HG02840 (cell line): ENCODE data around the gene CNTNAP2.
"Not testable (repeated sequence)": the region's sequence is repeated elsewhere in the genome, so short reads cannot be mapped to it uniquely, and the experiment has no call there.

Experiments used
- ATAC-seq: cut with Tn5 transposase; IDR thresholded peaks from one replicate; pipeline ENCODE4 v1.9.1; 2021; ENCODE audit warnings: mild to moderate bottlenecking, moderate library complexity, moderate number of reproducible peaks; ENCODE audit not compliant: unreplicated experiment, low FRiP score

Gene CNTNAP2

GRCh38 chr7:148328906-148329305 lies 2212.3 kb downstream of the CNTNAP2 start:
- no peak for ATAC-seq

- ATAC-seq: no peak
Observed at GRCh38 chr7:148330124-148330818, 2213.7 kb downstream of the CNTNAP2 start.

GRCh38 chr7:148330822-148331221 lies 2214.2 kb downstream of the CNTNAP2 start:
- no peak for ATAC-seq

DNA sequence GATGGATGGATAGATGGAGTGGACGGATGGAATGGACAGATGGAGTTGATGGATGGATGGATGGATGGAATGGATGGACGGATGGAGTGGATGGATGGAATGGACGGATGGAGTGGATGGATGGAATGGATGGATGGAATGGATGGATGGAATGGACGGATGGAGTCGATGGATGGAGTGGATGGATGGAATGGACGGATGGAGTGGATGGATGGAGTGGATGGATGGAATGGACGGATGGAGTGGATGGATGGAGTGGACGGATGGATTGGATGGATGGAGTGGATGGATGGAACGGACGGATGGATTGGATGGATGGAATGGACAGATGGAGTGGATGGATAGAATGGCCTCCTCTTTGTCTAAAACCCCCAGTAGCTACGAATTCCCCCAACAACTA lies 2214.9 kb downstream of the CNTNAP2 start:
- ATAC-seq: not testable (repeated sequence)

- ATAC-seq: no peak
Observed at GRCh38 chr7:148332191-148333186, 2215.9 kb downstream of the CNTNAP2 start.

DNA sequence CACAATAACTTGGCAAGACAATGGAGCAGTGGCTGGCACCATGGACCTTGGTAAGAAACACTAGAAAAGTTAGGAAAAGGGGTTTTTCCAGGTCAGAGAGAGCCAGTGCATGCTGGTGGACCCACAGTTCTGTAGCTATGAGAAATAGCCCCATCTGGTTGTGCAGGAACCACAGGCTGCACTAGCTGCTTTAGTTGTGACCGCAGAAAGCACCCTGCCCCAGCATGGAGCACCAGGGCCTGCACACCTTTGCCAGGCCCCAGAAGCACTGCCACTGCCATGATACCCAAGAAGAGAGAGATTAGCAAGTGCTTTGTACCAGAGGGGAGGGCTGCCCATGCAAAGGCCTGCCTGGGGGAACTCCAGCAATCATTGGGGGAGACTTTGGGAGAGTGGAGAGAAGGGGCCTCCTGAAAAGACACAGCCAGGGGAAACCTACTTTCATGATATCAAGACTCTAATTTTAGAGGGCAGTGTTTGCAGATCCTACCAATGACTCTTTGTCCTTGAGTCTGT lies 2217.9 kb downstream of the CNTNAP2 start:
- ATAC-seq: no peak

DNA sequence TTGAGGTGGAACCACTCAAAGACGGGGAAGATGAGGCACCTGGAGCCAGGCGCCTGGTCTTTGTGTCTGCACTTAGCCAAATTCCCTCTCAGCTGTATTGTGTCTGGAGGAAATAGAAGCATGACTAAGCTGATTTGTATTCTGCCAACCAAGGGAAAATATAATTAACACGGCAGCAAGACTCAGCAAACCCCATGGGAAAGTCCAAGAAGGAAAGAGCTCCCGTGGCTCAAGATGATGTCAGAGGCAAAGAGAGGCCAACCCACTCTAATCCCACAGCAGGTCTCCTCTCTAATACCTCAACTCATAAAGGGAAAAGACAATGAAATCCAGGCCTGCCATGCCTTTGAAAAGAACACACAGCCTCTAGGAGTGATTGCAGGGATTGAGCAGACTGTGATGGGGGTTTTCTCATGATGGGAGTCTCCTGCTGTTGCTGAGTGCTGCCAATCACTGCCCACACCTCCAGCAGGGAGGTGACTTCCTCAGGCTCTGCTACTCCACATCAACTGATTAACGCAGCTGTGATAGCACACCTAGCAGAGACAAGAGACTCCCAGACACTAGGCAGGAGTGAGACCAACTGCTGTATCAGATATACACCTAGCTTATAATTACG lies 2218.5 kb downstream of the CNTNAP2 start:
- ATAC-seq: no peak

GRCh38 chr7:148335790-148336189 lies 2219.2 kb downstream of the CNTNAP2 start:
- ATAC-seq: no peak

DNA sequence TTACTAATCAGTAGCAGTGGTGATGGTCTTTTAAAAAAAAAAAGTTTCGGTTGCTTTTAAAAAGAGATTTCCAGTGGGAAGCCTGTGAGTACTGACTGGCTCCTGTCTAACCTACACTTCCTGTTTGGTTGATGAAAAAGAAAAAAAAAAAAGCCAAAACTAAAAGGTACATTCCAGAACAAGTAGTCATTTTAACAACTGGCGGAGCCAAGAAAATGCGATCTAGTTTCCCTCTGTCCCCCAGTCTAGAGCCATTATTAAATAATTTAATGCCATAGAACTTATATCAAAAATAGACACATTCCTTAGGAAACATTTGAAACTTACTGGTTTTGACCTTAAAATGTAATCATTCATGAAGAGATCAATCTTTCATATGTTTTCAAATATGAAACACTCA lies 2219.8 kb downstream of the CNTNAP2 start:
- no peak for ATAC-seq

DNA sequence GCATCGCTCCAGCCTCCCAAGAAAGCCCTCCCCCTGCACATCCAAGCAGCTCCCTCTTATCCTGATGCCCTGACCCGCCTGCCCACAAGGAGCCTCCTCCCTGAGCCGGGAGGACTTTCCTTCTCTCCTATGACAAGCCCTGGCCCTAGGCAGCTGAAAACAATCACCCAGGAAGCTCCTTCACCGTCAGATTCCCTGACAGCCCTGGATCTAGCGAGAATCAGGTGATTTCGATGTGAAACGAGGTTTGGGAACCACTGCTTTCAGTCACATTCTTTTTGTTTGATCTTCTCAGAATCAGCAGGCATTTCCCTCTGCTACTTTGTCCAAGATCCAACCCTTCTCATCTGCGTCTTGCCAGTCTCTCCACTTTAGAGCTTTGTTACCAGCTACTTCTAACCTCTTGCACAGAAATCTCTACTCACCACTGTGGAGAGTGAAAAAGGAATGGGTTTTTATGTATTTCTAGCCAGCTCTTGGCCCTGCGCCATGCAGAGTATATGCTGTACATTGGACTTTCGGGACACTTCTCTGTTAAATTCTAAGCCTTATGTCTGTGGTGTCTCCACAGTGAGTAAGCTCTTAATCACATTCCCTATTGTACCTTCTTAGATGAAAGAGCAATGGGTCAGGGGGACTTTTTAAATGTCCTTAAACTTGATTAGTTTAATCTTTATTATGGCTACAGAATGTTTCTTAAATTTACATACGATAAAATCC lies 2220.8 kb downstream of the CNTNAP2 start:
- ATAC-seq: no peak

- ATAC-seq: no peak
Observed at GRCh38 chr7:148337995-148338747, 2221.6 kb downstream of the CNTNAP2 start.

DNA sequence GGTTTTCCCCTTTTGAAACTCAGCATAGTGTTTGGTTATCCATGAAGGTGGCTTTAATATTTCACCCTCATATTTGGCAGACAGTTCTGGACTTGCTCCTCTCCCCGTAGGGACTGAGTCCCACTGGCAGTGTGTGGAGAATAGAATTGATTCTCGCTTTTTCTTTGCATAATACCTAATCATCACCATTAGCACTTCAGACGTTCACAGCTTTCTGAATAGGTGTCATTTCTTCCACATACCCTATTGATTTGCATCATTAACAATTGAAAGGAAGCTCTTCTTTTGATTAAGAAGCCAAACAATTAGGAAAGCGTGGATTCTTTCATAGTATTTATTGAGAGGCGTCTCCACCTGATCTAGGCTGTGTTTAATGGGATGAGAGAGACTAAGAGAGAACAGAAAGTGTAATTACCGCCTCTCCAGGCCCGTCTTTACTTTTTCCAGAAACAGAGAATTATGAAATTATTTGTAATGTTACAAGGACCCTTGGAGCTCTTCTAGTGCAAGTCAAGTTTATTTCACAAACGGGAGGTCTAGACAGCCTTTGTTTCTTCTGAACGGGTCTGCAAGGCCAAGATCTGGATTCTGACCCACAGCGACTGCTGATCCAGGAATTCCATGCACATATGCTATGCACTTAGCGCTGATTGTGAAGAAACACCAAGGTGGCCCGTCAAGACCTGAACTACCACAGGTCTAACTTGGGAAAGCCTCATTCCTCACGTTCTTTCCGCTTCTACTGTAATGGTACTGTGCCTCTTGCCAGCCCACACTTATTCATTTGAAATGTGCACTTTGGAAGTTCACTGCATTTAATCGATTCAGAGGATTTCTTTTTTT lies 2224.1 kb downstream of the CNTNAP2 start:
- no peak for ATAC-seq

GRCh38 chr7:148344406-148344805 lies 2227.8 kb downstream of the CNTNAP2 start:
- no peak for ATAC-seq

GRCh38 chr7:148347981-148348380 lies 2231.4 kb downstream of the CNTNAP2 start:
- no peak for ATAC-seq

GRCh38 chr7:148348466-148348865 lies 2231.9 kb downstream of the CNTNAP2 start:
- no peak for ATAC-seq

DNA sequence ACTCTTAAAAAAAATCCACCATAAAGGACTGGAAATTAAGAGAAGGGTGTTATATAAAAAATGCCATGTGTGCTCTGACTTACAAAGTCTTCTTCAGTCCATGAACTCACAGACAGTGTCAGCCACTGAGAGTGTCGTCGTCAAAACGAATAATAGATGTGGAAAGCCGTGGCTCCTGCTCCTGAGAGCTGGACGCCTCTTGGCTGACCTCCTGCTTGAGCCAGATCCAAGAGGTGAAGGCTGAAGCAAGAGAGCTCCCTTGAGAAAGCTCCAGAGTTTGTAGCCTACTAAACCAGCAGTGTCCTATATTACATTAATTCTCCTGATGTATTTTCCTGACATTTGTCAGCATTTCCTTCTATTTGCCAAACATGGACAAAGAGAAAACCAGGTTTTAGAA lies 2239.7 kb downstream of the CNTNAP2 start:
- no peak for ATAC-seq

DNA sequence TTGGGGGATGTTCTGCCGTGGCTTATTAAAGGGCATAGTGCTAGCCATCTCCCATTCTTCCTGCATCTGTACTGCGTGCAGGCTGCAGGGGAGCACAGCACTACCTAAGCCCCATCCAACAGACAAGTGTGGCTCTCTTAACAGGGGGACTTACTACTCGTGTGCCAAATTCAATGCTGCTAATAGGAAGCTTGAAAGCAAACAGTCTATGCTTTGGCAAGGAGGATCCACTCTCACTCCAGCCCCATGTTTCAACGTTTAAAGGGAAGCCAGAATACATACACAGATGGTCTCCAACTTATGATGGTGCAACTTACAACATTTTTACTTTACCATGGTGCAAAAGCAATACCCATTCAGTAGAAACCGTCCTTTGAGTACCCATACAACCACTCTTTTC lies 2245.9 kb downstream of the CNTNAP2 start:
- ATAC-seq: no peak

- no peak for ATAC-seq
Observed at GRCh38 chr7:148367731-148368475, 2251.3 kb downstream of the CNTNAP2 start.
